ENCODE measurements around the gene TSPEAR.
"Not testable (repeated sequence)": the region's sequence is repeated elsewhere in the genome, so short reads cannot be mapped to it uniquely, and the experiment has no call there.

TSPEAR gene

GRCh38 chr21:44602463-44602850, 108.9 kb downstream of the TSPEAR start:
- TF ChIP-seq CTCF (conservative IDR thresholded peaks at IDR 0.05; ENCODE audit: low read depth), result no peak
- H3K27ac ChIP-seq, result no peak overlapping the region
- POLR2A ChIA-PET (ENCODE audit: low non-redundant PET), result no interaction called here

GRCh38 chr21:44601596-44602462, 109.5 kb downstream of the TSPEAR start:
- TF ChIP-seq CTCF (conservative IDR thresholded peaks at IDR 0.05; ENCODE audit: low read depth), result no peak
- H3K27ac ChIP-seq, result no peak overlapping the region
- ChIA-PET CTCF (interaction anchor here (0.6 to 0.7 kb wide), 3 partner anchors 10 to 564 kb away, joined by 3 to 4 read pairs (median 3); no protein-coding TSS in a partner anchor), POLR2A (ENCODE audit: low non-redundant PET) (no interaction called here)
- no peak for DNase-seq (ENCODE audit: low spot score)

More at GRCh38 chr21:44602463-44602850, 108.9 kb downstream of the TSPEAR start:
- DNase-seq (ENCODE audit: low spot score), result no peak
- CTCF ChIA-PET, result interaction anchor here (0.6 to 0.7 kb wide), 2 partner anchors 44 to 96 kb away, joined by 3 to 4 read pairs; partner anchors contain the start of gene KRTAP10-3

DNA sequence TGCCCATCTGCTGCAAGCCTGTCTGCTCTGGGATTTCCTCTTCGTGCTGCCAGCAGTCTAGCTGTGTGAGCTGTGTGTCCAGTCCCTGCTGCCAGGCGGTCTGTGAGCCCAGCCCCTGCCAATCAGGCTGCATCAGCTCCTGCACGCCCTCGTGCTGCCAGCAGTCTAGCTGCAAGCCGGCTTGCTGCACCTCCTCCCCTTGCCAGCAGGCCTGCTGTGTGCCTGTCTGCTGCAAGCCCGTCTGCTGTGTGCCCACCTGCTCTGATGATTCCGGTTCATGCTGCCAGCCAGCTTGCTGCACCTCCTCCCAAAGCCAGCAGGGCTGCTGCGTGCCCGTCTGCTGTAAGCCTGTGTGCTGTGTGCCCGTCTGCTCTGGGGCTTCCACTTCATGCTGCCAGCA, 110.3 kb downstream of the TSPEAR start:
- H3K27ac ChIP-seq; DNase-seq (ENCODE audit: low spot score); POLR2A ChIA-PET (ENCODE audit: low non-redundant PET): not testable (repeated sequence)
- CTCF ChIA-PET, result interaction anchor here (0.6 kb wide), 1 partner anchor 1140 kb away, joined by 4 read pairs; no protein-coding TSS in a partner anchor

DNA sequence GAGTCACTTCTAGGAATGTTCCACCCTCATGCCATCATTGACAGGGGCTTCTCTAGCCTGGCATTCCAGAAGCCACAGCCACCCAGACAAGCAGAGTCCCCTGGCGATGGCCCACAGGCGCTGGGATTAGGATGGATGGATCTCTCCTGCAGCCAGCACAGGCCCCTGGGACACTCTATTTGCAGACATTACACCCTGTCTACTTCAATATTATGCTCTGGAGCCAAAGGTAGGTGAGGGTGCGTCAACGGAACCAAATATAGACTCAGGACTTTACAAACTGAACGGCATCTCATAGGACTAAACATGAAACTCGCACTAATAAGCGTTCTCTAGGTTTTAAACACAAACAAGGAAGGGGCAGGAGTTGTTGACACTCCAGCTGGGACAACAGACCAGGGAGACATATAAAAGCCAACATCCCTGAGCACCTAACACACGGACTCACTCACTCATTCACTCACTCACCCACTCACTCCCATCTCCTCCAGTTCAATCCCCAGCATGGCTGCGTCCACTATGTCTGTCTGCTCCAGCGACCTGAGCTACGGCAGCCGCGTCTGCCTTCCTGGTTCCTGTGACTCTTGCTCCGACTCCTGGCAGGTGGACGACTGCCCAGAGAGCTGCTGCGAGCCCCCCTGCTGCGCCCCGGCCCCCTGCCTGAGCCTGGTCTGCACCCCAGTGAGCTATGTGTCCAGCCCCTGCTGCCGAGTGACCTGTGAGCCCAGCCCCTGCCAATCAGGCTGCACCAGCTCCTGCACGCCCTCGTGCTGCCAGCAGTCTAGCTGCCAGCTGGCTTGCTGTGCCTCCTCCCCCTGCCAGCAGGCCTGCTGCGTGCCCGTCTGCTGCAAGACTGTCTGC, 111.0 kb downstream of the TSPEAR start, which contains the start of gene KRTAP10-7:
Gene KRTAP10-7, plus strand, starts transcription at position 480 of the 861 bp plus-strand sequence. Its CDS starts 25 bp downstream, at position 505.
- DNase-seq (ENCODE audit: low spot score); POLR2A ChIA-PET (ENCODE audit: low non-redundant PET); H3K27ac ChIP-seq: not testable (repeated sequence)
- CTCF ChIA-PET, result interaction anchor here (0.6 kb wide), 2 partner anchors 164 to 1140 kb away, joined by 3 to 4 read pairs; no protein-coding TSS in a partner anchor

GRCh38 chr21:44599264-44600029, 111.9 kb downstream of the TSPEAR start:
- DNase-seq (ENCODE audit: low spot score), result no peak
- ChIA-PET POLR2A (ENCODE audit: low non-redundant PET) (no interaction called here), CTCF (no interaction called here)
- no peak overlapping the region for H3K27ac ChIP-seq
- TF ChIP-seq CTCF (conservative IDR thresholded peaks at IDR 0.05; ENCODE audit: low read depth), result no peak

- H3K27ac ChIP-seq, result no peak overlapping the region
- no peak for TF ChIP-seq CTCF (conservative IDR thresholded peaks at IDR 0.05; ENCODE audit: low read depth)
- ChIA-PET CTCF (no interaction called here), POLR2A (ENCODE audit: low non-redundant PET) (no interaction called here)
- no peak for DNase-seq (ENCODE audit: low spot score)
Observed at GRCh38 chr21:44598061-44598460, 113.3 kb downstream of the TSPEAR start.
